ENCODE data around the gene ARID1B.

- TF ChIP-seq CTCF (IDR thresholded peaks at IDR 0.05) (no peak), POLR2A (IDR thresholded peaks at IDR 0.05) (no peak)
These were observed 73.2 kb downstream of the ARID1B start for GRCh38 chr6:156850353-156850752.
